Activated CD8-positive, alpha-beta T cell treated with anti-CD3 and anti-CD28 coated beads, Interleukin-2, amount 10 ng/mL, durations not matched to agents 7 days and 5 days (primary cell): ENCODE measurements around the gene HMCN1. TPM values are rescaled to one million over a fixed set of nuclear protein-coding genes. Genes with fewer than 3 reads are reported as not detected.
A peak's percentile ranks its signal among the peaks of the same experiment; 100 is the strongest.

Source experiments
- ATAC-seq: fragments of 150-1000 bp; cut with Tn5 transposase; one replicate; pipeline ENCODE4 v1.10.0; 2021; ENCODE audit warnings: moderate library complexity
- CTCF ChIA-PET: fragments of 350-600 bp; sonication (Branson Sonifier 250); formaldehyde crosslinking; loops from one replicate; lab custom pipeline; 2021; ENCODE audit warnings: antibody characterized with exemption; lab: Charles Lee
- POLR2A ChIA-PET: fragments of 350-600 bp; sonication (Branson Sonifier 250); formaldehyde crosslinking; loops from one replicate; lab custom pipeline; 2021; ENCODE audit warnings: antibody characterized with exemption; lab: Charles Lee
- DNase-seq: peaks from one replicate; pipeline ENCODE4 v3.0.0-alpha.2; 2020
- H3K27ac Mint-ChIP-seq: one replicate; pipeline ENCODE4 v1.8.0; 2021; ENCODE audit warnings: mild to moderate bottlenecking, mixed read lengths
- H3K27me3 Mint-ChIP-seq: one replicate; pipeline ENCODE4 v1.8.0; 2021; ENCODE audit warnings: low read depth, mixed read lengths
- H3K36me3 Mint-ChIP-seq: one replicate; pipeline ENCODE4 v1.8.0; 2021; ENCODE audit warnings: low read depth, mixed read lengths
- H3K4me1 Mint-ChIP-seq: one replicate; pipeline ENCODE4 v1.8.0; 2021; ENCODE audit warnings: low read depth, mixed read lengths
- H3K4me3 Mint-ChIP-seq: one replicate; pipeline ENCODE4 v1.8.0; 2021; ENCODE audit warnings: mild to moderate bottlenecking, mixed read lengths
- H3K9me3 Mint-ChIP-seq: one replicate; pipeline ENCODE4 v1.8.0; 2022; ENCODE audit warnings: mixed read lengths; ENCODE audit not compliant: insufficient read depth
- total RNA-seq, 2 experiments: library from RNA; stranded (reverse); gene quantifications; one replicate each; pipeline ENCODE4 v1.2.3, GENCODE V29; 2021

Gene HMCN1
- total RNA-seq: under 1 TPM; 0.05 to 0.18 TPM

- CTCF ChIA-PET: interaction anchor here (2.1 kb wide), 1 partner anchor 14 kb away, joined by 7 read pairs; no protein-coding TSS in a partner anchor
- H3K36me3 Mint-ChIP-seq: no peaks in the 10 kb centered on the region
- peaks cover 12% of the 10 kb centered on the region for H3K9me3 Mint-ChIP-seq
- peak within 1 kb of the TSS; percentile 59 for H3K4me3 Mint-ChIP-seq
- peaks cover 55% of the 10 kb centered on the region for H3K27me3 Mint-ChIP-seq
- DNase-seq (peak; percentile 28), ATAC-seq (peak; percentile 79)
- POLR2A ChIA-PET: no interaction called here
- H3K27ac Mint-ChIP-seq: no peak within 1 kb of the TSS
- peaks cover 16% of the 10 kb centered on the region for H3K4me1 Mint-ChIP-seq
Observed at GRCh38 chr1:185733818-185734735, at the start of gene HMCN1. HMCN1 (plus strand) TSS chr1:185734391; CDS start chr1:185734780, 389 bp downstream.

GRCh38 chr1:185686821-185687778 is 47.1 kb upstream of the HMCN1 start:
- Mint-ChIP-seq H3K36me3 (peaks cover 2% of the 10 kb centered on the region), H3K4me1 (no peaks in the 10 kb centered on the region), H3K4me3 (no peak overlapping the region), H3K9me3 (no peaks in the 10 kb centered on the region), H3K27ac (no peak overlapping the region), H3K27me3 (peaks cover 25% of the 10 kb centered on the region)
- ATAC-seq (no peak), DNase-seq (no peak)
- CTCF ChIA-PET: interaction anchor here (1.6 kb wide), 1 partner anchor 517 kb away, joined by 3 read pairs; no protein-coding TSS in a partner anchor
- POLR2A ChIA-PET: no interaction called here

DNA sequence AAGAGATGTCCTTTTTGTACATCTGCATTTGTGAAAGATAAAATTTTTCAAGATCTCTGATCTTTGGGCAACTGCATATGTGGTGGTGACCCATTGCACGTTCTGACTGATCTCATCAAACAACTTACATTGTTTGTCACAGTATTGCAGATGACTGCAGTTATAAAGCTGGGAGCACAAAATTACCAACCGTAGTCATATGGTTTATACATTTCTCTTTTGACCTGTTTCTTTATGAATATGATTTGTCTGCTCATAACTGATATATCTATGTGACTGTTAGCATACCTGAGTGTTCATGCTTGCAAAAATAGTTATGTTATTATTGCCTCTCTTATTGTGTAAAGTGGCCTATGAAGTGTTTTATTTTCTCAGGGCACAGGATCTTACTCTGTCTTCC is 43.7 kb upstream of the HMCN1 start:
- peaks cover 18% of the 10 kb centered on the region for H3K4me1 Mint-ChIP-seq
- no peak for ATAC-seq
- H3K27ac Mint-ChIP-seq: no peak overlapping the region
- CTCF ChIA-PET: interaction anchor here (1.2 to 1.3 kb wide), 2 partner anchors 520 to 521 kb away, joined by 3 to 4 read pairs; no protein-coding TSS in a partner anchor
- H3K36me3 Mint-ChIP-seq: peaks cover 20% of the 10 kb centered on the region
- peaks cover 20% of the 10 kb centered on the region for H3K27me3 Mint-ChIP-seq
- POLR2A ChIA-PET: no interaction called here
- H3K4me3 Mint-ChIP-seq: no peak overlapping the region
- DNase-seq: no peak
- H3K9me3 Mint-ChIP-seq: peaks cover 11% of the 10 kb centered on the region

DNA sequence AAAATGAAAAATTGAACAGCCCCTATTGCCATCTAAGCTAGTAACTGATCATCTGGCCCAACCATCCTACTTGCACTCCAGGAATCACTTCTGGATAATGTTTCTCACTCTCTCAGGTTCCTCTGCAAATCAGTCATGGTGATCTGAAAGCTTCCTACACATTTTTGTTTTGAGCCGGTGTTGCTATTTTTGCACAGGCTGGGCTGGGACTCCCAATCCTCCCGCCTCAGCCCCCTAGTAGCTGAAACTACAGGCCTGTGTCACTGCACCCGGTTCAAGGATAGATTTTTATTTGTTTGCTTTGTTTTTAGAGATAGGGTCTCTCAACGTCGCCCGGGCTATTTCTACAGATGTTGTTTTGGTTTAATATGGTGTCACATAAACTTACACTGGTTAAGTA is 40.5 kb upstream of the HMCN1 start:
- POLR2A ChIA-PET: interaction anchor here (1.7 kb wide), 1 partner anchor 377 kb away, joined by 8 read pairs; the partner anchor contains the start of gene IVNS1ABP
- DNase-seq: no peak
- H3K4me1 Mint-ChIP-seq: peaks cover 18% of the 10 kb centered on the region
- H3K9me3 Mint-ChIP-seq: peaks cover 11% of the 10 kb centered on the region
- peak overlapping the region; percentile 89 for H3K27ac Mint-ChIP-seq
- peaks cover 20% of the 10 kb centered on the region for H3K36me3 Mint-ChIP-seq
- peak overlapping the region; percentile 65 for H3K4me3 Mint-ChIP-seq
- ATAC-seq: no peak
- peaks cover 10% of the 10 kb centered on the region for H3K27me3 Mint-ChIP-seq
- CTCF ChIA-PET: interaction anchor here (1.0 to 2.3 kb wide), 6 partner anchors 13 to 540 kb away, joined by 3 to 7 read pairs (median 3); partner anchors contain the start of gene IVNS1ABP

GRCh38 chr1:185694081-185694480 is 40.1 kb upstream of the HMCN1 start:
- ATAC-seq (peak; percentile 53), DNase-seq (peak; percentile 63)
- Mint-ChIP-seq H3K9me3 (peaks cover 11% of the 10 kb centered on the region), H3K36me3 (peaks cover 20% of the 10 kb centered on the region), H3K27ac (peak overlapping the region; percentile 89), H3K27me3 (peaks cover 12% of the 10 kb centered on the region), H3K4me1 (peaks cover 18% of the 10 kb centered on the region), H3K4me3 (peak overlapping the region; percentile 65)
- CTCF ChIA-PET: interaction anchor here (1.0 to 3.1 kb wide), 10 partner anchors 12 to 540 kb away, joined by 3 to 20 read pairs (median 4); partner anchors contain the start of gene IVNS1ABP
- POLR2A ChIA-PET: interaction anchor here (1.7 kb wide), 1 partner anchor 378 kb away, joined by 8 read pairs; the partner anchor contains the start of gene IVNS1ABP

DNA sequence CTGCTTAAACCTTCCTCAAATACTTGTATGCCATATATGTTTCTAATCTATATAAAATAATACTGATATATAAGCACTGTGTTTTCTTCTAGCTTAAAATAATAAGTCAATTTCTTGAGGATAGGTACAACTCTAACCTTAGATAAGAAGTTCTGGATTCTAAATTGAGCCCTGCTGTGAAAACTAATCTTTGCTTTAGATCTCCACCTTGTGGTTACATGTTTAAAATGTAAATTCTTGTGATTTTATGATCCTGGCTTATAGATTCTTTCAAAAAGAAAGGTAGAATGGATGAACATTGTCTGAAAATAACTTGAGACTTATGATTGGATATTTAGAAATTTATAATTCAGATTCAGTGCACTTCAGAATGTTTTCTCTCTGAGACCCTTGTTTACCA is 38.9 kb upstream of the HMCN1 start:
- Mint-ChIP-seq H3K27ac (no peak overlapping the region), H3K27me3 (peaks cover 11% of the 10 kb centered on the region), H3K9me3 (peaks cover 11% of the 10 kb centered on the region), H3K36me3 (peaks cover 20% of the 10 kb centered on the region), H3K4me3 (no peak overlapping the region), H3K4me1 (peaks cover 18% of the 10 kb centered on the region)
- CTCF ChIA-PET: interaction anchor here (1.0 to 3.1 kb wide), 10 partner anchors 15 to 890 kb away, joined by 3 to 20 read pairs (median 4); no protein-coding TSS in a partner anchor
- POLR2A ChIA-PET: no interaction called here
- ATAC-seq: no peak
- no peak for DNase-seq

DNA sequence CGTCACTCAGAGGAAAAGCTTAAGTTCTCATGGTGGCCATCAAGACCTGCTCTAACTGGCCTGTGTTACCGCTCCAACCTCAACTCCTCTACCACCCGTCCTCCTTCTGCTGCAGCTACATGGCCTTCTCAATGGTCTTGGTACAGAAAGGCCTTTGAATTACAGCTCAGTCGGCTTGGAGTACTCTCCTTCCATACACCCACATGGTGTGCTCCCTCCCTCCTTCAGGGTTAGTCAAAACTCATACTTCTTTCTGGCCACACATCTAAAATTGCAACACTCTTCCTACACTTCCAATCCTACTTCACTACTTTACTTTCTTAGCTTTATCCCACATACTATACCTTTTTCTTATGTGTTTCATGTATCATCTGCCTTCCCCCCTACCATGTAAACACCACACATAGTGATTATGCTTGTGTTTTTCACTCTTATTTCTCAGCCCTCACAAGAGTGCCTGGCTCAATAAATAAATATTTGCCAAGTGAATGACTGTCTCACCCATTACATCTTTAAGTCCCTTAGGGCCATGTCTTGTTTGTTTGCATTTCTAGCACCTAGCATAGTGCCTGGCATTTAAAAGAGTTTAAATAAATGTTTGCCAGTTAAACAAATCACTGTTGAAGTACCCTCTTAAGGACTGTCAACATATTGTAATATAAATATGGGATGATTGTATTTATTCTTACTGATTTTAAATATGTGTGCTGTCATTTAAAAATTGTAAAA is 37.6 kb upstream of the HMCN1 start:
- ChIA-PET CTCF (interaction anchor here (1.0 to 3.1 kb wide), 6 partner anchors 16 to 891 kb away, joined by 3 to 20 read pairs (median 3); no protein-coding TSS in a partner anchor), POLR2A (no interaction called here)
- Mint-ChIP-seq H3K4me1 (peaks cover 26% of the 10 kb centered on the region), H3K9me3 (peaks cover 11% of the 10 kb centered on the region), H3K27me3 (peaks cover 16% of the 10 kb centered on the region), H3K27ac (no peak overlapping the region), H3K36me3 (peaks cover 20% of the 10 kb centered on the region), H3K4me3 (no peak overlapping the region)
- DNase-seq (no peak), ATAC-seq (no peak)

DNA sequence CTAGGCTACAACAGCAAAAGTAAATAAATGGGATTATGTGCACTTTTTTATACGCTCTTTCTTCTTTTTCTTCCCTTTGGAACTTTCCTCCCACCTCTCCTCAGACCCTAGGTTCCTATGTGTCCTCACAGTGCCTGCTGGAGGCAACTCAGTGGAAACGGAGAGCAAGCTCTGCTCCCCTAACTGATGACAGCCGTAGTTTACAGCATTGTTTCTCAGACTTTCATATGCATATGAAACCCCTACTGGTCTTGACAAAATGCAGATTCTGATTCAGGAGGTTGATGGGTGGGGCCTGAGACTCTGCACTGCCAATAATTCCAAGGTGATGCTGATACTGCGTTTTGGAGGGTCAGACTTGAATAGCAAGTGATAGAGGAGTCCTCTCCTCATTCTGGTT is 34.3 kb upstream of the HMCN1 start:
- Mint-ChIP-seq H3K4me1 (peaks cover 14% of the 10 kb centered on the region), H3K4me3 (no peak overlapping the region), H3K27ac (no peak overlapping the region), H3K9me3 (no peaks in the 10 kb centered on the region), H3K27me3 (peaks cover 19% of the 10 kb centered on the region), H3K36me3 (no peaks in the 10 kb centered on the region)
- DNase-seq (no peak), ATAC-seq (no peak)
- CTCF ChIA-PET: no interaction called here
- POLR2A ChIA-PET: no interaction called here

- Mint-ChIP-seq H3K27ac (no peak overlapping the region), H3K9me3 (no peaks in the 10 kb centered on the region), H3K36me3 (no peaks in the 10 kb centered on the region), H3K4me1 (peaks cover 12% of the 10 kb centered on the region), H3K27me3 (peaks cover 22% of the 10 kb centered on the region), H3K4me3 (no peak overlapping the region)
- ChIA-PET POLR2A (interaction anchor here (0.6 kb wide), 1 partner anchor 910 kb away, joined by 3 read pairs; no protein-coding TSS in a partner anchor), CTCF (no interaction called here)
- ATAC-seq (peak; percentile 42), DNase-seq (no peak)
Observed at GRCh38 chr1:185701650-185702049, 32.5 kb upstream of the HMCN1 start.

- Mint-ChIP-seq H3K36me3 (no peaks in the 10 kb centered on the region), H3K27me3 (peaks cover 20% of the 10 kb centered on the region), H3K4me1 (peaks cover 12% of the 10 kb centered on the region), H3K27ac (no peak overlapping the region), H3K9me3 (peaks cover 4% of the 10 kb centered on the region), H3K4me3 (no peak overlapping the region)
- ChIA-PET POLR2A (no interaction called here), CTCF (no interaction called here)
- no peak for ATAC-seq
- no peak for DNase-seq
Observed at GRCh38 chr1:185704181-185704580, 30.0 kb upstream of the HMCN1 start.
